AG04450 (cell line): ENCODE results near the gene PRAMEF12. TPM values are rescaled to one million over a fixed set of nuclear protein-coding genes. Genes with fewer than 3 reads are reported as not detected.

ENCODE experiments used
- CTCF ChIA-PET: fragments of 300-600, 350-600 bp; formaldehyde crosslinking; extraction: SDS; loops from one replicate; lab custom pipeline; 2022; ENCODE audit warnings: antibody characterized with exemption, inconsistent platforms; lab: Charles Lee
- POLR2A ChIA-PET: fragments of 350-600 bp; formaldehyde crosslinking; extraction: SDS; loops from one replicate; lab custom pipeline; 2021; ENCODE audit warnings: antibody characterized with exemption, inconsistent platforms; lab: Yijun Ruan, JAX
- DNase-seq: peaks from one replicate; pipeline ENCODE4 v3.0.0-alpha.2; 2011; ENCODE audit warnings: low read depth, low spot score
- H3K27ac ChIP-seq: one replicate; pipeline ENCODE4 v1.5.1; 2012; ENCODE audit warnings: low read depth, low read length, control low read depth
- H3K27me3 ChIP-seq: one replicate; pipeline ENCODE4 v1.6.0; 2012; ENCODE audit warnings: low read length; ENCODE audit not compliant: control insufficient read depth, insufficient read depth
- H3K4me3 ChIP-seq: 2 replicates; pipeline ENCODE4 v1.5.1; 2011; ENCODE audit warnings: mild to moderate bottlenecking, low read depth, low read length, control low read depth
- H3K9me3 ChIP-seq: 2 replicates; pipeline ENCODE4 v1.5.1; 2012; ENCODE audit warnings: low read length; ENCODE audit not compliant: control insufficient read depth, insufficient read depth
- CTCF ChIP-seq: IDR thresholded peaks from 2 replicates; pipeline ENCODE4 v1.5.1; 2011; ENCODE audit warnings: low read depth, low read length, control low read depth, inconsistent platforms
- polyA plus RNA-seq: library from polyadenylated mRNA; depleted of rRNA; stranded (reverse); fragments of >200 nt; gene quantifications from 2 replicates; pipeline ENCODE4 v1.2.3, GENCODE V29; 2011

Gene PRAMEF12
- polyA plus RNA-seq, 1 experiment: not detected

GRCh38 chr1:12769976-12770505 is 3.5 kb upstream of the PRAMEF12 start:
- DNase-seq: no peak
- Histone ChIP-seq H3K27me3 (no peaks in the 10 kb centered on the region), H3K9me3 (peaks cover 31% of the 10 kb centered on the region), H3K27ac (no peak overlapping the region), H3K4me3 (no peak overlapping the region)
- CTCF ChIA-PET: no interaction called here
- TF ChIP-seq CTCF: no peak
- POLR2A ChIA-PET: no interaction called here

GRCh38 chr1:12770620-12771019 is 2.9 kb upstream of the PRAMEF12 start:
- no peak for TF ChIP-seq CTCF
- no peak for DNase-seq
- peaks cover 37% of the 10 kb centered on the region for H3K9me3 ChIP-seq
- ChIA-PET CTCF (no interaction called here), POLR2A (no interaction called here)
- no peak overlapping the region for H3K4me3 ChIP-seq
- no peak overlapping the region for H3K27ac ChIP-seq
- H3K27me3 ChIP-seq: no peaks in the 10 kb centered on the region

GRCh38 chr1:12771186-12771585 is 2.4 kb upstream of the PRAMEF12 start:
- H3K9me3 ChIP-seq: peaks cover 40% of the 10 kb centered on the region

GRCh38 chr1:12772520-12772919 is 1.0 kb upstream of the PRAMEF12 start:
- no peaks in the 10 kb centered on the region for H3K27me3 ChIP-seq
- no peak overlapping the region for H3K4me3 ChIP-seq
- H3K27ac ChIP-seq: no peak overlapping the region
- peaks cover 45% of the 10 kb centered on the region for H3K9me3 ChIP-seq
- ChIA-PET POLR2A (no interaction called here), CTCF (no interaction called here)
- DNase-seq: no peak
- no peak for TF ChIP-seq CTCF

More at GRCh38 chr1:12771186-12771585, 2.4 kb upstream of the PRAMEF12 start:
- Histone ChIP-seq H3K27ac (no peak overlapping the region), H3K27me3 (no peaks in the 10 kb centered on the region), H3K4me3 (no peak overlapping the region)
- no peak for TF ChIP-seq CTCF
- no peak for DNase-seq
- POLR2A ChIA-PET: no interaction called here
- CTCF ChIA-PET: no interaction called here

GRCh38 chr1:12774801-12775345 is 1.3 kb downstream of the PRAMEF12 start:
- H3K4me3 ChIP-seq: no peak overlapping the region
- H3K27ac ChIP-seq: no peak overlapping the region
- TF ChIP-seq CTCF: no peak
- no peaks in the 10 kb centered on the region for H3K27me3 ChIP-seq
- DNase-seq: no peak
- ChIA-PET CTCF (no interaction called here), POLR2A (no interaction called here)
- peaks cover 34% of the 10 kb centered on the region for H3K9me3 ChIP-seq
